ENCODE measurements around the gene PLIN4. TPM values are rescaled to one million over a fixed set of nuclear protein-coding genes. Genes with fewer than 3 reads are reported as not detected.
"Not testable (repeated sequence)": the region's sequence is repeated elsewhere in the genome, so short reads cannot be mapped to it uniquely, and the experiment has no call there.

Gene PLIN4
- total RNA-seq, 1 donor from 2014 or later, result 25.7 TPM

GRCh38 chr19:4543842-4544647, 25.8 kb upstream of the PLIN4 start:
- DNase-seq, result no peak

- no peak for DNase-seq
Measured at GRCh38 chr19:4542896-4543841, 24.9 kb upstream of the PLIN4 start.

GRCh38 chr19:4541806-4542145, 23.5 kb upstream of the PLIN4 start:
- DNase-seq, result not testable (repeated sequence)

GRCh38 chr19:4541114-4541805, 23.0 kb upstream of the PLIN4 start:
- DNase-seq, result no peak

- DNase-seq, result no peak
Measured at GRCh38 chr19:4539693-4540581, 21.7 kb upstream of the PLIN4 start, which contains the start of gene LRG1. Gene LRG1 (minus strand): TSS chr19:4540036. CDS start chr19:4540013, 23 bp downstream.

GRCh38 chr19:4539169-4539692, 20.9 kb upstream of the PLIN4 start:
- DNase-seq, result no peak

GRCh38 chr19:4538601-4538954, 20.3 kb upstream of the PLIN4 start:
- no peak for DNase-seq

GRCh38 chr19:4537953-4538600, 19.8 kb upstream of the PLIN4 start:
- DNase-seq, result no peak

GRCh38 chr19:4536798-4537197, 18.5 kb upstream of the PLIN4 start:
- no peak for DNase-seq

- no peak for DNase-seq
Measured at GRCh38 chr19:4534836-4535658, 16.8 kb upstream of the PLIN4 start, which contains the start of gene PLIN5. Gene PLIN5 (minus strand): TSS chr19:4535224. CDS start chr19:4534074, 1,150 bp downstream.

- no peak for DNase-seq
Measured at GRCh38 chr19:4533835-4534424, 15.6 kb upstream of the PLIN4 start.

- no peak for DNase-seq
Measured at GRCh38 chr19:4533334-4533733, 15.0 kb upstream of the PLIN4 start.

- DNase-seq, result no peak
Measured at GRCh38 chr19:4531562-4532165, 13.4 kb upstream of the PLIN4 start.

- no peak for DNase-seq
Measured at GRCh38 chr19:4529924-4530522, 11.7 kb upstream of the PLIN4 start.

GRCh38 chr19:4528843-4529242, 10.6 kb upstream of the PLIN4 start:
- no peak for DNase-seq

GRCh38 chr19:4527377-4527776, 9.1 kb upstream of the PLIN4 start:
- DNase-seq, result not testable (repeated sequence)

GRCh38 chr19:4525563-4526002, 7.3 kb upstream of the PLIN4 start:
- no peak for DNase-seq

- DNase-seq, result no peak
Measured at GRCh38 chr19:4524808-4525562, 6.7 kb upstream of the PLIN4 start.
